ENCODE results near the gene MLPH.

The MLPH gene

DNA sequence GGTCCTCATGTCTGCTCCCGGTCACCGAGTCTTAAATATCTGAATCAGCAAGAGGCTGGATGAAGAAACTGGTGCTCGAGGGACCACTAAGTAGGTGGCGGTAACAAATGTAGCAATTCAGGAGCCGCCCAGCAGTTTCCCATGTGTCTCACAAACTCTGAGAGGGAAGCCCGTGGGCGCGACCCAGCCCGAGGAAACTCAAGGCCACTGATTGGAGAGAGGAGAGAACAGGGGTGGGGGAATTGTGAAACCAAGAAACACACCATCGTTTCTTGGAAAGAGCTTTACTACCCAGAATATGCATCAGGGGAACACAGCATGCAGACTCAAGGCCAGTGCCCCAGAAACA is 10.8 kb downstream of the MLPH start:
- DNase-seq (ENCODE audit: low spot score), result no peak

DNA sequence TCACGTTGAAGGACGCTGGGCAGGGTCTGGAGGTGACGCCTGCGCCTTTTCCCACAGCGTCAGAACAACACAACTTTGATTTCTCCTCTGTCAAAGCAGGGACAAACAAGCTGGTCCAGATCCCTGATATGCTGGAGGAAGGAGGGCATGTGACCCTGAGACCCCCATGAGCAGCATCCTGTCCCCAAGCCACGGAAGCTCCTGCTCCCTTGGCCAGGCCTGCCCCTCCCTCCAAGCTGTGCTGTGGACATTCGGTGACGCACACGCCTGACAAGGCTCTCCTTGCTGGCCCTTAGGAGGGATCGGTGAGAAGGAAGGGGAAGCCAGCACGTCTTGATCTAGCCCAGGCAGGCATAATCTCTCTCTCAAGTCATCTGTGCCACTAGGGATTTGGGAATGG is 11.3 kb downstream of the MLPH start:
- no peak for DNase-seq (ENCODE audit: low spot score)

DNA sequence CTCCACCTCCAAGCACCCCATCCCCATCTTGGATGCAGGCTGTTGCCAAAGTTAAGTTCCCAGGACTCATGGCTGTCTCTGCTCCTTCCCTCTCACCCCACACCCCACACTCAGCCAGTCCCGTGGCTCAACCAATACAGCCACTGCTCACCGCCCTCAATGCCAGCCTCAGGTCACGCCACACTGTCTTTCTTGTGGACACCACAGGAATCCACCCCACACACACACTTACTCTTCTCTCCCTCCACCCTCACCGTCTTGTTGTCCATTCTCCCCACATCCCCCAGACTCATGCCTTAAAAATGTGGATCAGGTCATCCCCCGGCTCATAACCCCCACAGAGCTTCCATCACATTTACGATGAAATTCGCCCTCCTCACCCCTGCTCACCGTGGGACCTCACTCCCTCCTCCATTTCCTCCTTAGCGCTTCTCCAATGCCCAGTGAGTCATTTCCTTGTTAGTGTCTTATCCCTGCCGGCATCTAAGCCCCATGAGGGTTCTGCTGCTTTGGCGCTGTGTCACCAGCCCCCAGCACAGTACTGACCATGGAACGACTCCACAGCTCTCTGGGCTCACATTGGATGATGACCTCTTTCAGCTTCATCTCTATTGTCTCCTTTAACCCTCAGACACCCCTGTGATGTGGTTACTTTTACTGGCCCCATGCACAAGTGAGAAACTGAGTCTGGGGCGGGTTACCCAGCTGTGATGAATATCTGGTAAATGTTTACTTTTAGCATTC is 13.8 kb downstream of the MLPH start:
- no peak for DNase-seq (ENCODE audit: low spot score)

DNA sequence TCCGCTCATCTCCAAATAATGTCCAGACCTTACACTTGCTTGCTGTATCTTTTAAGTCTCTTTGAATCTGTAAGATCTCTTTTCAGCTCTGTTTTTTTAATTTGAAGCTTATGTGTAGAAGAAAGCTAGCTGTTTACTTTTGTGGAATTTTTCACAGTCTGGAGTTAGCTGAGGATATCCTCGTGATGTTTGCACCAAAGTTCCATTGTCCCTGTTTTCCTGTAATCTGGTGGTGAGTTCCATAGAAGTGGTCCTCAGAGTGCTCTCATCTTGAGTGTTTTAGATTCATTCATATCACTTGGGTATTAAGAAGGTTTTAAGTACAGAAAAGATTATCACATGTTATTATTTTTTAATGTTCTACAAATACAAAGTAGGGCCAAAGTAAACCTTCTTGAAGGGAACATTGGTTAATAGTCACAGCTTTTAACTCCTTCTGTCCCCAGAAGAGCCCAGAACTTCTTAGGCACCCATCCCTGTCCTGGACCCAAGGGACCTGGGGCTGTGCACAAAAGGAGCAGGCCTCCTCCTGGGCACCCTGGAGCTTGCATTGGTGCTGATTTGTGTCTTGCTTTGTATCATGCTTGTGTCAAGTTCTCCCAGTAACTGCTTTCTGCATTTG is 15.0 kb downstream of the MLPH start:
- DNase-seq (ENCODE audit: low spot score), result no peak

DNA sequence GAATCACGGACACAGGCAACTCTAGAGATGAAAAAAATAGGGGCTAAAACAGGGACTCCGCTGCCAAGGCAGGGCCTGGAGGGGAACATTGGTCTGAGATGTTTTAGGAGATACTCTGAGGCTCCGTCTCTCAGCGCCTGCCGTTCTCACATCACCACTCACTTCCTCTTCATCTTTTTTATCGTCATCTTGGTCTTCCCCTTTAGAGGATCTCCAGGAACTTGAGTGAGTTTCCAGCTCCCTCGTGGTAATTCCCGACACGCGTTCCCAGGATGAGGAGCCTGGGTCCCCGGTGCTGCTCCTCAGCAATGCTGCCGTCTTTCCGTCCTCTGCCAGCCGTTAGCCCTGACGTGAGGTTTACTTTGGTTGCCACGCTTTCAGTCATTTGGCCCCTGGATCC is 16.1 kb downstream of the MLPH start:
- no peak for DNase-seq (ENCODE audit: low spot score)

DNA sequence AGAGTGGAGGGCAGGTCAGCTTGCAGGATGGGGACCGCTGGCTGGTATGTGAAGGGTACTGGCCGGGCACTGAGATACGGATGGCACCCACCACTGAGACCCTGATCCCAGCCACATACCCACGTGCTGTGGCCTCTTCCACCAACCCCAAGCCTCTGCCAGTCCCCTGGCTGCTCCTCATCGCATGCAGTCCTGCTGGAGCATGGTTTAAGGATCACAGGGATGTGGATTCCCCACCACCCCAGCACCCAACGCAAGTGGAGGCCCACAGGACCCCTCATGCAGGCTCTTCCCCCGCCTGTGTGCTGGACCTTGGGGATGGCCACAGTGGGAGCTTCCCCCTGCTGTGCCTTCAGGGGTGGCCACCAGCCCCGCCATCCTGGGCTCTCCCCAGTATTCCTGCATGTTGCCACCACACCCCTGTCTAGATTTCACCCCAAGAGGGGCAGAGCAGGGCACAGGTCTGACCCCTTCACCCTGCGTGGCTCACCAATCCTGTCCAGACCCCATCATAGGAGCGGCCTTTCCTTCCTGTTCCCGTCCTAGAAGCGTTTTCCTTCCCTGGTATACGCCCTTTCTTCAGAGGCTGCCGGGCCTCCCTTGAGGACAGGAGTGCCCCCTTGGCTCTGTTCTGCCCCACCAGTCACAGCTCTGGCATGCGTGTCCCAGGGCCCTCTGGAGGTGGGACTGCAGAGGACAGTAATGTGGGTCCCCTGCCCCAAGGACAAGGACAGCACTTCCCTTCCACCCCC is 18.3 kb downstream of the MLPH start:
- no peak for DNase-seq (ENCODE audit: low spot score)

DNA sequence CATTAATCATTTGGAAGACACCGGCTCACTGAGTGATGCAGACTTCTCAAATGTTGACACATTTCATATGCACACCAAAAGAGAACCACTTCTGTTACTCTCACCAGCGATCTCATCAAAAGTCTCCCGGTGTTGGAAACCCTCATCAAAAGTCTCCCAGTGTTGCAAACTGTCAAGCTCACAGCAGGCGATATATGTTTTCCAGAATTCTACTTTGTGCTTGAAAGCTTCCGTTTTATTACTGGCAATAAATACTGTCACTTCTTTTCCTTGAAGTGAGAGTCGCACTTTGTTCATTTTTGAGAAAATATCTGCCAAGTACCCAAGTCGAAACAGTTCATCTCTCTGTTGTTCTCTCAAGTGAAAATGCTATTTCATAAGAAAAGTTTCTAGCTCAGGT is 20.5 kb downstream of the MLPH start:
- DNase-seq (ENCODE audit: low spot score), result no peak

DNA sequence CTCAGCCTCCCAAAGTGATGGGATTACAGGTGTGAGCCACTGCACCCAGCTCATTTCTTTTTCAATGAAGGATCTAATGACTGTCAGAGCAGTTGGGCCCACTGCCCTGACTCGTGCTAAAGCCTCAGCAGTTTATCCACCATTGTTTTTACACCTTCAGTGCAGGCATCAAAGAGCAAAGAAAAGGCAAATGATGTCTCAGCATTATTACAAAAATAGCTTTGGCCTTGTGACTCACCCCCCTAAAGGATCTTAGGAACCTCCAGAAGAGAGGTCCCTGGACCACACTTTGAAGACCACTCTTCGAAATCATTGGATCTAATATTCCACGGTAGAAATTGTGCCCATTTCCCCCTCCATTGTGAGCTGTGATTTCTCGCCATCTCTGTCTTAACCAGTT is 21.3 kb downstream of the MLPH start:
- no peak for DNase-seq (ENCODE audit: low spot score)

DNA sequence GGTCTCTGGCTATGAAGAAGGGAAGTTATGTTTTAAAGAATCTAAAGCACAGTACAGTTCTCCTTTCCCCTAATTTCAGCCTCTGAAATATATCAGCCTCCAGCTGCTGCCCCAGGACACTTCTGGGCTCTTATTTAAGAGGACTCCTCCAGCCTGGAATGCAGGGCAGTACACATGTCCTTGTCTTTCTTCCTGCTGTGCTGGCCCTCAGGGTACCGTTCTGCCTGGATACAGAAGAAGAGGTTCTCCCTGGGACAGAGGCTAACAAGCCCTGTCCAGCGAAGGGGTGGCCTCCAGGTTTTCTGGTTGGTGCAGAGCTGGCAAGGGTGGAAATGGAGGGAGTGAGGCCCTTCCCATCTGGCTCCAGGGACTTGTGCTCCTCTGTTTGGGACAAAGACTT is 22.1 kb downstream of the MLPH start:
- DNase-seq (ENCODE audit: low spot score), result no peak

DNA sequence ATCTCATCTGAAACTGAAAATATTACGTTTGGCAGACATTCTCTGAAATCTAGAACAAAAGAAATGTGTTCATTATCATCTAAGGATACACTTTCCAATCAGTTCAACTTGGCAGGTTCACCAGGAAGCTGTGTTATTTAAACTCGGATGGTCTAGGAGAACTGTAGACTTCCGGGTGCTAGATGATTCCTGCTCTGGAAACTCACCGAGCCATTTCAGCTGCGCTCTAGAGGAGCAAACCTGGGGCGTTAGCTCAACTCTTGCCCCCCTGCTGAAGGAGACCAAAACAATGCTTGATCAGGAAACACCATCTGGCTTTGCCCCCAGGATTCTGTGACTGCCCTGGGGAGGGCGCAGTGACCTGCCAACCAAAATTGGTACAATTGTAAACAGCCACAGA is 22.9 kb downstream of the MLPH start:
- no peak for DNase-seq (ENCODE audit: low spot score)

DNA sequence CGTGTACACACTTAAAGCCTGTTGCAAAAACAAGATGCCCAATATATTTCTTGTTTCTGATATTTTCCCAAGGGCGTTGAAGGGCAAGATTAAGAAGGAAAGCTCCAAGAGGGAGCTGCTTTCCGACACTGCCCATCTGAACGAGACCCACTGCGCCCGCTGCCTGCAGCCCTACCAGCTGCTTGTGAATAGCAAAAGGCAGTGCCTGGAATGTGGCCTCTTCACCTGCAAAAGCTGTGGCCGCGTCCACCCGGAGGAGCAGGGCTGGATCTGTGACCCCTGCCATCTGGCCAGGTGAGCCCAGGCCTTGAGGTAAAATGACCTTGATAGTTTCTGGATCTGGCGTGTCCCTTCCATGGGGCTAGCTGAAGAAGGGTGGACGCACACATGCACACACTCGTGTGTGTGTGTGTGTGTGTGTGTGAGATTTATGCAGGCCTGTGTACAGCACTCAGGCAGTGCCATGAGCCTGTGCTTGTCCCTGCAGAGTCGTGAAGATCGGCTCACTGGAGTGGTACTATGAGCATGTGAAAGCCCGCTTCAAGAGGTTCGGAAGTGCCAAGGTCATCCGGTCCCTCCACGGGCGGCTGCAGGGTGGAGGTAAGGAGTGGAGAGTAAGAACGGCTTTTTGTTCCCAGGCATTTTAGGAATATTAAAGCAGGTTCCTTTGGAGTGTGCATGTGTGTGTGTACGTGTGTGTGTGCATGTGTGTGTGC is 23.6 kb downstream of the MLPH start:
- no peak for DNase-seq (ENCODE audit: low spot score)

DNA sequence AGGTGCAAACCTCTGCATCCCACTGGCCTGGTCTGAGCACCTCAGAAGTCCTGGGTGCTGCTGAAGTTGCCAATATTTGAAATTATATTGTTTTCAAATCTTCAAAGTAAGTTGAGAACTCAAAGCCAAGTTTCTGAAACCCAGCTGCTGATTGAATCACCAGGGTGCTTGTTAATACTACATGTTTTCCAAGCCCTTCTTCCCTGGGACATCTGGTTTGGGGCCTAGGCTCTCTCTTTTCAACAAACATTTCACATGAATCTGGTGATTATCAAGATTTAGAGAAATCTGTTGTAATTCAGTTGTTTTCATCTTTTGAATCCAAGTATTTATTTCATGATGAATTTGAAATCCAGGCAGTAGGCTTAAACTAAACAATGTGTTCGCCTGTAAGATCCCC is 24.4 kb downstream of the MLPH start:
- DNase-seq (ENCODE audit: low spot score), result no peak

DNA sequence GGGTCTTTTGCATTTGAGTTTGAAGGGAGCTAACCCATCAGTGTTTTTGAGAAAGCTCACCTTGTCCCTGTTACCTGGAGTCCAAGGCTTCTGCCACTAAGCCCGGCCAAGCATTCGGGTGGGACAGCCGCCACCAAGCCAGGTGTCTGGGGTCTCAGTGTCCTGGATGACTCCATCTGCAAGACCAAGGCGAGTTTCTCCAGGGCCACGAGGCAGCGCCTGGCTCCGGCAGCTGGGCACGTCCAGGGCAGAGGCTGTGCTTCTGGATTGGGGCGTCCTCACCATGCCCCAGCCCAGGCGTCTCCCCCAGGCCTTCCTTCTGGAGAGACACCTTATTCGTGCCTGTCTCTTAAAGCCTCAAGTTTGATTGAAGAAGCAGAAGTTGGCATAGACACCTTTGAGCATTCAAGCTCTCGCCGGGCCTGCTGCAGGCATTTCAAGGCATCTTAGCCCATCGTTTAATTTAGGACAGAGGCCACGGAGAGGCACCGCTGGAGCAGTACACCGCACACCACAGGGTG is 24.9 kb downstream of the MLPH start:
- DNase-seq (ENCODE audit: low spot score), result no peak

DNA sequence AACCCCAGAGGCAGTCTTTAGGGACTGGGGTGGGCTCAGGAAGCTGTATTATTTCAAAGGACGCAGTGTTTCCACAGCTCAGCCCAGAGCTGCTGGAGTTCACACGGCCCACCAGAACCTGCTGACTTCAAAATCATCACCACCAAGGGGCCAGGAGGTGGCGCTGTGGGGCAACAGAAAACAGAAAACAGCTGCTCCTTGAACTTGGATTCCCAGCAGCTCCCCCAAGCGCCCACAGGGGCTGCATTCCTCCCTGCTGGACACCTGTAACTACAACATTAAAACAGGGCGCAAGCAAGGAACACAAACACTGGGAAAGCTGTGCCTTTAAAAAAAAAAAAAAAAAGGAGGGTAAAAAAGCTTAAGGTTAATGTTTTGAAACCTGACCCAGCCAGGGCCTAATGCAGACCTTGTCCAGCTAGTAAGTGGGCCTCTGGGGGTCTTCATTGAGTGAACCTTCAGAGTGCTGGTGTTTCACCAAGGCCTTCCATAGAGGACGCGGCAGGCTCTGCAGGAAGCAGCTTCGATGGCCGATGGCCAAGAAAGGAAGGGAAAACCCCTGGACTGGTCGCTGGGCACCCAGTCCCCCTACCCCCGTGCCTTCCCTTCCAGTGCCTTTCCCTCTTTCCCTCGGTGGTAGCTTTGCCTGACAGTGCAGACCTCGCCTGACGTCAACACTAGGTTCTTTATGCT is 25.9 kb downstream of the MLPH start:
- DNase-seq (ENCODE audit: low spot score), result peak; percentile 83

DNA sequence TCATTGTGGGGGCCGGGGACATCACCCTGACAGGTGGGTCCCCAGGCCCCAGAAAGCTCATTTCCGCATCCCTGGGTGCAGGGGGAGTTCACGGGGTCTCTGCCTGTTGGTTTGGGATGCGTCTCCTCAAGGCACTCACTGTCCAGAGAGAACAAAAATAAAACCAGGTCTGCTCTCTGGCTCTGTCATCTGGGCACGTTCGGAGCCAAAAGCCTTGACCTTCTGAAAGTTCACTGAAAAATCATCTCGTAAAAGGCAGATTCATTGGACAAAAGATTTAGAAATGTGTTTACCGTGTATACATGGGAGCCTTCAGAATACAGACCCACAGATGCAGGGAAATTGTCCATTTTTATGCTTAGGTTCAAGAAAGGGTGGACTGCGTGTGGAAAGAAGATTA is 26.6 kb downstream of the MLPH start:
- no peak for DNase-seq (ENCODE audit: low spot score)

DNA sequence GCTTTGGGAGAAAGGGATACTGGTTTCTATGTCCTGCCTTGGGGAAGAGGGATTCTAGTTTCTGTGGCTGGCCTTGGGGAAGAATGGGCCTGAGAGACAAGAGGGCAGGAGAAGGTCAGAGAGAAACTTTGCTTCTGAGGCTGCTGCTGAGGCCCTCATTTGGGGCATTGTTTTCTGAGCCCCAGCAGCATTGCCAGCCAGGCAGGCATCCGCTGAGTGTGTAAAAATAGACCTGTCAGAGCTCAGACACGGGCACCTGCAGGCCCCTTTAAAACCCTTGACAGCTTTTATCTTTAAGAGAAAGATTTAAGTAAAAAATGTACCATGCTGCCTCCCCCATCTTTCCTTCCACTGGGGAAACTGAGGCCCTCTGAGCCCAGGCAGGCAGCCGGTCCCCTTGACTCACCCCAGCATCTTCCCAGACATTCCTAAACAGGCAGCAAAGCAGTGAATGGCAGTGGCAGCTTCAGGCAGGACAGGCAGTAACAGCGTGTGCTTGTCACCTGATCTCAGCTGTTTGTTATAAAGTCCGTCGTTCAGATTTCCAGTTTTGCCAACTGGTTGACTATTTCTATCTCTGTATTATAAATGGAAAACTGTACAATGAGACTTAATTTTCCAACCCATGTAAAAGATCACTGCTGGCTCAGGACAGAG is 27.6 kb downstream of the MLPH start:
- DNase-seq (ENCODE audit: low spot score), result no peak

DNA sequence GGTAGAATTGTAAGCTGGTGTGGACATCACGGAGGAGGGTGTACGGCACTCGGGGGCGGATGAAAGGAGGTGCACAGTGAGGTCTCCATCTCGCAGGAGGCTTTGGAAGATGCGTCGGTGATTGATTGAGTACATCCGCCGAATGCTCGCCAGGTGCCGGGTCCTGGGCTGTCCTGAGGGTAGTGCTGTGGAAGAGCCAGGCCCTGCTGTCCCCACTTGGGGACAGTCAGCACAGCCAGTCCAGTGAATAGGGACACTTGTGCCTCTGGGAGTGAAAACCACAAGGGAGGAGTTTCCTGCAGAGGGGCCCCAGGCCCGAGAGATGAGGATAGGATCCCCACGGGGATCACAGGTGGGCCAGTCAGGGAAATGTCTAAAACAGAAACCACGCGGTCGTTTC is 28.1 kb downstream of the MLPH start:
- DNase-seq (ENCODE audit: low spot score), result no peak

DNA sequence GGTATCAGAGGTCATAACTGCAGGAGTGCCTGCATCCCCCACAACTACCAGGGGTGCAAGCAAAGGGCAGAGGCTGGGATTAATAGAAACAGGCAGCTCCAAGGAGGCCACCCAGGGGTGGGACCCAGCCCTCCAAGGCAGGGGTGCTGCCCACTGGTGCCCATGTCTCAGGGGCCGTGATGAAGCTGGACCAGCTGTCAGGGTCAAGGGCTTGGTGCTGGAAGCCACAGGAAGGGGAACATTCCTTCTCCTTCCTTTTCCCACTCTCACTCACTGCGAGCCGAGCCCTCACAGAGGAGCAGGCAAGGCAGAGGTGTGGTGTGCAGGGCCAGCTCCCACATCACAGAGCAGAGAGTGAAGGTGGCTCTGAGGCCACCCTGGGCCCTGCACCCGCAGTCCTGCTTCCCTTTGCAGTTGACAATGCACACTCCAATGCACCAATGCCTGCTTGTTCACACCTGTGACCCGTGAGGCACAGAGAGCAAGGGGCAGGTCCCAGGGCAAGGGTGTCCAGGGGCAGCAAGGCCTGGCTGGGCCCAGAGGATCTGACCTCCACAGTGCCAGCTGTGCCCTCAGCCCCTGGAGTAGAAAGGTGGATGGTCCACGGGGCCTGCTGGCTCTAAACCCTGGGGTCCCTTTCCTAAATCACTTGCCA is 28.7 kb downstream of the MLPH start:
- no peak for DNase-seq (ENCODE audit: low spot score)

DNA sequence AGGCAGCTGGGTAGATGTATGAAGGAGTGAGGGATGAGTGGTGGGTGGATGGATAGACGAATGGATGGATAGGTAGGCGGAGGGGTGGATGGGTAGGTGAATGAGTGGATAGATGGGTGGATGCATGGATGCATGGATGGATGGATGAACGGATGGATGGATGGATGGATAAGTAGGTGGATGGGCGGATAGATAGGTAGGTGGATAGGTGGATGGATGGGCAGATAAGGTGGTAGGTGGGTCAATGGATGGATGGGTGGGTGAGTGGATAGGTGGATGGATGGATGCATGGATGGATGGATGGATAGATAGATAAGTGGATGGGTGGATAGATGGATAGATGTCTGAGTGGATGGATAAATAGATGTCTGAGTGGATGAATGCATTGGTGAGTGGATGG is 30.1 kb downstream of the MLPH start:
- no peak for DNase-seq (ENCODE audit: low spot score)

DNA sequence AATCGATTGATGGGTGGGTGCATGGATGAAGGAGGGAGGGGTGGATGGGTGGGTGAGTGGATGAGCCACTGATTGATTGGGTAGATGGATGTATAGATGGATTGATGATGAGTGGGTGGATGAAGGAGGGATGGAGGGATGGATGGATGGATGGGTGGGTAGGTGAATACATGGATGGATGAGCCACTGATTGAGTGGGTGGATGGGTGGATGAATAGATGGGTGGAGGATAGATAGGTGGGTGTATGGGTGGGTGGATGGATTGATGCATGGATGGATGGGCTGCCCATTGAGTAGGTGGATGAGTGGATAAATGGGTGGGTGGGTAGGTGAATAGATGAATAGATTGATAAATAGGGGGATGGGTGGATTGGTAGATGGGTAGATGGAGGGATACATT is 30.9 kb downstream of the MLPH start:
- no peak for DNase-seq (ENCODE audit: low spot score)
